Measurements from ENCODE around the gene FCMR.

GRCh38 chr1:206859082-206859521, 62.6 kb downstream of the FCMR start:
- TF ChIP-seq, protein P1, sequence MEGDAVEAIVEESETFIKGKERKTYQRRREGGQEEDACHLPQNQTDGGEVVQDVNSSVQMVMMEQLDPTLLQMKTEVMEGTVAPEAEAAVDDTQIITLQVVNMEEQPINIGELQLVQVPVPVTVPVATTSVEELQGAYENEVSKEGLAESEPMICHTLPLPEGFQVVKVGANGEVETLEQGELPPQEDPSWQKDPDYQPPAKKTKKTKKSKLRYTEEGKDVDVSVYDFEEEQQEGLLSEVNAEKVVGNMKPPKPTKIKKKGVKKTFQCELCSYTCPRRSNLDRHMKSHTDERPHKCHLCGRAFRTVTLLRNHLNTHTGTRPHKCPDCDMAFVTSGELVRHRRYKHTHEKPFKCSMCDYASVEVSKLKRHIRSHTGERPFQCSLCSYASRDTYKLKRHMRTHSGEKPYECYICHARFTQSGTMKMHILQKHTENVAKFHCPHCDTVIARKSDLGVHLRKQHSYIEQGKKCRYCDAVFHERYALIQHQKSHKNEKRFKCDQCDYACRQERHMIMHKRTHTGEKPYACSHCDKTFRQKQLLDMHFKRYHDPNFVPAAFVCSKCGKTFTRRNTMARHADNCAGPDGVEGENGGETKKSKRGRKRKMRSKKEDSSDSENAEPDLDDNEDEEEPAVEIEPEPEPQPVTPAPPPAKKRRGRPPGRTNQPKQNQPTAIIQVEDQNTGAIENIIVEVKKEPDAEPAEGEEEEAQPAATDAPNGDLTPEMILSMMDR (IDR thresholded peaks at IDR 0.05; ENCODE audit: borderline replicate concordance, extremely low read depth, low read length, poor library complexity, severe bottlenecking) = no peak
- TF ChIP-seq EZH2 (IDR thresholded peaks at IDR 0.05; ENCODE audit: borderline replicate concordance, low read depth, low read length, severe bottlenecking) = no peak

Data from DND-41 (cell line).